Stimulated activated CD4-positive, alpha-beta T cell treated with anti-CD3 and anti-CD28 coated beads, Interleukin-1b, Interleukin-23, amount 100 ng/mL, for 48 hours (primary cell): Measurements from ENCODE around the gene DNAJC4.

Source experiments
- DNase-seq: peaks from one replicate; pipeline ENCODE4 v3.0.0-alpha.2; 2020

Gene DNAJC4

GRCh38 chr11:64208796-64209562 is 21.4 kb upstream of the DNAJC4 start:
- DNase-seq = no peak

GRCh38 chr11:64209563-64209843 is 20.8 kb upstream of the DNAJC4 start:
- DNase-seq = no peak

- DNase-seq = no peak
These were observed 19.9 kb upstream of the DNAJC4 start for GRCh38 chr11:64210301-64211020.

- no peak for DNase-seq
These were observed 19.0 kb upstream of the DNAJC4 start for GRCh38 chr11:64211181-64211872.

- DNase-seq = no peak
These were observed 13.5 kb upstream of the DNAJC4 start for GRCh38 chr11:64216879-64217278.

- no peak for DNase-seq
These were observed 11.6 kb upstream of the DNAJC4 start for GRCh38 chr11:64218628-64219353.

GRCh38 chr11:64219354-64219684 is 11.0 kb upstream of the DNAJC4 start:
- DNase-seq = no peak

GRCh38 chr11:64219755-64220154 is 10.6 kb upstream of the DNAJC4 start:
- no peak for DNase-seq

- no peak for DNase-seq
These were observed 10.1 kb upstream of the DNAJC4 start for GRCh38 chr11:64220271-64220670.

GRCh38 chr11:64220798-64221197 is 9.6 kb upstream of the DNAJC4 start:
- no peak for DNase-seq

GRCh38 chr11:64222651-64223000 is 7.7 kb upstream of the DNAJC4 start:
- no peak for DNase-seq

- no peak for DNase-seq
These were observed 7.2 kb upstream of the DNAJC4 start for GRCh38 chr11:64223001-64223651.

- DNase-seq = no peak
These were observed 6.0 kb upstream of the DNAJC4 start for GRCh38 chr11:64224151-64224890.

- DNase-seq = no peak
These were observed 5.3 kb upstream of the DNAJC4 start for GRCh38 chr11:64224891-64225607.

- DNase-seq = peak; percentile 93
These were observed 4.5 kb upstream of the DNAJC4 start, which contains the start of the genes NUDT22 and TRPT1 for GRCh38 chr11:64225608-64226506. TSS of gene NUDT22 (plus strand) at chr11:64226274. CDS start at chr11:64226653, 379 bp downstream. TSS of gene TRPT1 (minus strand) at chr11:64226186. CDS start at chr11:64225860, 326 bp downstream.

GRCh38 chr11:64226507-64227051 is 3.8 kb upstream of the DNAJC4 start:
- peak; percentile 63 for DNase-seq

GRCh38 chr11:64227405-64227956 is 2.9 kb upstream of the DNAJC4 start:
- DNase-seq = no peak

GRCh38 chr11:64229090-64229743 is 1.1 kb upstream of the DNAJC4 start:
- no peak for DNase-seq

GRCh38 chr11:64229744-64230170 is 591 bp upstream of the DNAJC4 start:
- DNase-seq = no peak
